BE2C (cell line): Measurements from ENCODE around the gene NBPF9.
"Not testable (repeated sequence)": the region's sequence is repeated elsewhere in the genome, so short reads cannot be mapped to it uniquely, and the experiment has no call there.

Experiments
- DNase-seq: peaks from one replicate; pipeline ENCODE4 v3.0.0-alpha.2; 2020
- H3K27me3 ChIP-seq: fragments of 250-450 bp; sonication (Bioruptor Pico); 2 replicates; pipeline ENCODE4 v1.5.1; 2020; ENCODE audit warnings: mild to moderate bottlenecking
- H3K36me3 ChIP-seq: fragments of 250-450 bp; sonication (Bioruptor Pico); 2 replicates; pipeline ENCODE4 v1.5.1; 2020; ENCODE audit warnings: mild to moderate bottlenecking
- H3K4me1 ChIP-seq: fragments of 250-450 bp; sonication (Bioruptor Pico); 2 replicates; pipeline ENCODE4 v1.5.1; 2020
- H3K4me3 ChIP-seq: 2 replicates; pipeline ENCODE4 v1.5.1; 2011; ENCODE audit warnings: low read depth, low read length
- H3K9me3 ChIP-seq: fragments of 250-450 bp; sonication (Bioruptor Pico); 2 replicates; pipeline ENCODE4 v1.5.1; 2020

The NBPF9 gene

GRCh38 chr1:149033916-149034315, 69.4 kb downstream of the NBPF9 start:
- H3K4me3 ChIP-seq, DNase-seq, H3K4me1 ChIP-seq, H3K36me3 ChIP-seq, H3K9me3 ChIP-seq, H3K27me3 ChIP-seq: not testable (repeated sequence)

GRCh38 chr1:149024327-149024726, 79.0 kb downstream of the NBPF9 start:
- H3K4me3 ChIP-seq, H3K9me3 ChIP-seq, H3K27me3 ChIP-seq, H3K36me3 ChIP-seq, H3K4me1 ChIP-seq, DNase-seq: not testable (repeated sequence)

GRCh38 chr1:149018577-149018976, 84.8 kb downstream of the NBPF9 start:
- not testable (repeated sequence) for H3K4me1 ChIP-seq, DNase-seq, H3K4me3 ChIP-seq, H3K9me3 ChIP-seq, H3K36me3 ChIP-seq, H3K27me3 ChIP-seq

GRCh38 chr1:149016626-149017025, 86.7 kb downstream of the NBPF9 start:
- DNase-seq, H3K4me1 ChIP-seq, H3K9me3 ChIP-seq, H3K36me3 ChIP-seq, H3K27me3 ChIP-seq, H3K4me3 ChIP-seq: not testable (repeated sequence)

GRCh38 chr1:149015522-149015921, 87.8 kb downstream of the NBPF9 start:
- not testable (repeated sequence) for H3K36me3 ChIP-seq, H3K4me1 ChIP-seq, H3K9me3 ChIP-seq, H3K27me3 ChIP-seq, H3K4me3 ChIP-seq, DNase-seq

GRCh38 chr1:149013513-149013912, 89.8 kb downstream of the NBPF9 start:
- not testable (repeated sequence) for H3K4me1 ChIP-seq, H3K9me3 ChIP-seq, H3K4me3 ChIP-seq, H3K27me3 ChIP-seq, DNase-seq, H3K36me3 ChIP-seq

GRCh38 chr1:149012599-149012998, 90.8 kb downstream of the NBPF9 start:
- H3K4me3 ChIP-seq, H3K27me3 ChIP-seq, H3K4me1 ChIP-seq, H3K36me3 ChIP-seq, DNase-seq, H3K9me3 ChIP-seq: not testable (repeated sequence)

GRCh38 chr1:149009761-149010160, 93.6 kb downstream of the NBPF9 start:
- H3K4me3 ChIP-seq, H3K27me3 ChIP-seq, H3K9me3 ChIP-seq, H3K36me3 ChIP-seq, H3K4me1 ChIP-seq, DNase-seq: not testable (repeated sequence)

GRCh38 chr1:149008769-149009168, 94.6 kb downstream of the NBPF9 start:
- not testable (repeated sequence) for H3K27me3 ChIP-seq, H3K4me3 ChIP-seq

GRCh38 chr1:149008326-149008725, 95.0 kb downstream of the NBPF9 start:
- H3K36me3 ChIP-seq, DNase-seq, H3K27me3 ChIP-seq, H3K4me3 ChIP-seq, H3K9me3 ChIP-seq, H3K4me1 ChIP-seq: not testable (repeated sequence)

More at GRCh38 chr1:149008769-149009168, 94.6 kb downstream of the NBPF9 start:
- H3K4me1 ChIP-seq, H3K9me3 ChIP-seq, H3K36me3 ChIP-seq, DNase-seq: not testable (repeated sequence)
